ENCODE measurements around the gene NEIL1.

DNA sequence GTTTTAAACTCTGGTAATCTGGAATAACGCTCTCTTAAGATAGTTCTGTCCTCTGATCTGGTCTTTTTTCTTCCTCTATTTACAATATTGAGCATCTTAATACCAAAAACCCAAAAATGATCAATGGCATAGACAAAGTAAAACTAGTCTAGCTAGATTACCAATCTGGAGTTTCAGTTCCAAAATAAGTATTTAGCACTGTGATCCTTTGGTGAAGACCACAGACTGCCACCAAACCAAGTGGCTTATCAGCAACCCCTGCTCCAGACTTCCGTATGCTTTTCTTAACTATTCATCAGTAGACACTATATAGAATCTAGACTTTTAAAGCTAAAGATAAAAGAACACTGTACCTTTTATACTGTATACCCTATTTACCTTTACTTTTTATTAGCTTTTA is 57.1 kb downstream of the NEIL1 start:
- TF ChIP-seq POLR2A (IDR thresholded peaks at IDR 0.05): no peak
- TF ChIP-seq, protein P1, sequence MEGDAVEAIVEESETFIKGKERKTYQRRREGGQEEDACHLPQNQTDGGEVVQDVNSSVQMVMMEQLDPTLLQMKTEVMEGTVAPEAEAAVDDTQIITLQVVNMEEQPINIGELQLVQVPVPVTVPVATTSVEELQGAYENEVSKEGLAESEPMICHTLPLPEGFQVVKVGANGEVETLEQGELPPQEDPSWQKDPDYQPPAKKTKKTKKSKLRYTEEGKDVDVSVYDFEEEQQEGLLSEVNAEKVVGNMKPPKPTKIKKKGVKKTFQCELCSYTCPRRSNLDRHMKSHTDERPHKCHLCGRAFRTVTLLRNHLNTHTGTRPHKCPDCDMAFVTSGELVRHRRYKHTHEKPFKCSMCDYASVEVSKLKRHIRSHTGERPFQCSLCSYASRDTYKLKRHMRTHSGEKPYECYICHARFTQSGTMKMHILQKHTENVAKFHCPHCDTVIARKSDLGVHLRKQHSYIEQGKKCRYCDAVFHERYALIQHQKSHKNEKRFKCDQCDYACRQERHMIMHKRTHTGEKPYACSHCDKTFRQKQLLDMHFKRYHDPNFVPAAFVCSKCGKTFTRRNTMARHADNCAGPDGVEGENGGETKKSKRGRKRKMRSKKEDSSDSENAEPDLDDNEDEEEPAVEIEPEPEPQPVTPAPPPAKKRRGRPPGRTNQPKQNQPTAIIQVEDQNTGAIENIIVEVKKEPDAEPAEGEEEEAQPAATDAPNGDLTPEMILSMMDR (IDR thresholded peaks at IDR 0.05): no peak
- no peak for TF ChIP-seq POLR2AphosphoS5 (IDR thresholded peaks at IDR 0.05)
- TF ChIP-seq EP300 (IDR thresholded peaks at IDR 0.05): no peak
